Measurements from ENCODE around the gene RAP2A. TPM values are rescaled to one million over a fixed set of nuclear protein-coding genes. Genes with fewer than 3 reads are reported as not detected.

RAP2A gene
- total RNA-seq, 4 donors from 2014 or later = 32.4 to 45.7 (median 33.5) TPM

DNA sequence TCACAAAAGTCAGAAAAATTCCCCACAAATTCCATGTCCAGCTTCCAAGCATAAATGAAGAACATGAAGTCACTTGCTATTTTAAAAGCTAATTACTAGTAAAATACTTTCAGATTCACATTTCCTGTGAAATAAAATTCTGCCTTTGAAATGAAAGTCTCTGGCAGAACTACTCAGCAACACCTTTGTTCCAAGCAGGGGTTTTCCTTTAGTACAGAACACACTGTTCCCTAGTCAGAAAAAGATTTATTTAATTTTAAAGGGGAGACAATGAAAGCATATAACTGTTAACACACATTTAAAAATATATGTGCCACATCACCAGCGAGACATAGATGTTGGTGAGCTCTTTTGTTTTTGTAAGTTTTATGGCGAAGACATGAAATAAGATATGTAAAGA, 26.4 kb upstream of the RAP2A start:
- H3K27me3 ChIP-seq = no peaks in the 10 kb centered on the region
- no peaks in the 10 kb centered on the region for H3K36me3 ChIP-seq
- peak overlapping the region in 1 of 4 donors; percentile 20 for H3K27ac ChIP-seq
- H3K4me1 ChIP-seq = no peaks in the 10 kb centered on the region
- TF ChIP-seq POLR2A (IDR thresholded peaks at IDR 0.05) (no peak), EP300 (IDR thresholded peaks at IDR 0.05) (peak in 1 of 2 donors; percentile 74)
- DNase-seq (ENCODE audit: low spot score in 2 of 2) = no peak
- H3K4me3 ChIP-seq = no peak overlapping the region
- 86 to 90% methylated on average over 2 of the region's 2 CpGs for WGBS, 2 donors
- H3K9me3 ChIP-seq = no peaks in the 10 kb centered on the region

DNA sequence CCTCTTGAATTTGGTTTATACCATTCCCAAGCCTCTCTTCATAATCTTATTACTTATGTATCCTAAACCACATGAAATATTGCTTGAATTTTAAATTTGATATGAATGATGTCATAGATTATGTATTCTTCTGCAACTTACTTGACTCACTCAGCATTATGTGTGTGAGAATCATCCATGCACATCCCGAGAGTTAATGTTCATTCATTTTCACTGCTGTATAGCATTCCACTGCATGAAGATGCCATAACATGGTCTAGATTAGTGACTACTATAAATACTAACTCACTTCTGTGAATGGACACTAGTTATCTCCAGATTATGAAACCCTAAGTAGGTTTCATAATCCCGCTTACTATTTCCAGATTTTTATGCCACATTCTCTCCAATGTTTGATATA, 25.0 kb upstream of the RAP2A start:
- no peaks in the 10 kb centered on the region for H3K36me3 ChIP-seq
- H3K9me3 ChIP-seq = no peaks in the 10 kb centered on the region
- H3K4me3 ChIP-seq = no peak overlapping the region
- peaks cover 0 to 4% (median 0%) of the 10 kb centered on the region in 4 donors for H3K4me1 ChIP-seq
- TF ChIP-seq POLR2A (IDR thresholded peaks at IDR 0.05) = no peak
- no peak for TF ChIP-seq EP300 (IDR thresholded peaks at IDR 0.05)
- TF ChIP-seq, protein P1, sequence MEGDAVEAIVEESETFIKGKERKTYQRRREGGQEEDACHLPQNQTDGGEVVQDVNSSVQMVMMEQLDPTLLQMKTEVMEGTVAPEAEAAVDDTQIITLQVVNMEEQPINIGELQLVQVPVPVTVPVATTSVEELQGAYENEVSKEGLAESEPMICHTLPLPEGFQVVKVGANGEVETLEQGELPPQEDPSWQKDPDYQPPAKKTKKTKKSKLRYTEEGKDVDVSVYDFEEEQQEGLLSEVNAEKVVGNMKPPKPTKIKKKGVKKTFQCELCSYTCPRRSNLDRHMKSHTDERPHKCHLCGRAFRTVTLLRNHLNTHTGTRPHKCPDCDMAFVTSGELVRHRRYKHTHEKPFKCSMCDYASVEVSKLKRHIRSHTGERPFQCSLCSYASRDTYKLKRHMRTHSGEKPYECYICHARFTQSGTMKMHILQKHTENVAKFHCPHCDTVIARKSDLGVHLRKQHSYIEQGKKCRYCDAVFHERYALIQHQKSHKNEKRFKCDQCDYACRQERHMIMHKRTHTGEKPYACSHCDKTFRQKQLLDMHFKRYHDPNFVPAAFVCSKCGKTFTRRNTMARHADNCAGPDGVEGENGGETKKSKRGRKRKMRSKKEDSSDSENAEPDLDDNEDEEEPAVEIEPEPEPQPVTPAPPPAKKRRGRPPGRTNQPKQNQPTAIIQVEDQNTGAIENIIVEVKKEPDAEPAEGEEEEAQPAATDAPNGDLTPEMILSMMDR (IDR thresholded peaks at IDR 0.05) = no peak
- H3K27ac ChIP-seq = no peak overlapping the region
- DNase-seq (ENCODE audit: low spot score in 2 of 2) = no peak
- no peaks in the 10 kb centered on the region for H3K27me3 ChIP-seq
- 92 to 95% methylated on average over 2 of the region's 2 CpGs for WGBS, 2 donors

DNA sequence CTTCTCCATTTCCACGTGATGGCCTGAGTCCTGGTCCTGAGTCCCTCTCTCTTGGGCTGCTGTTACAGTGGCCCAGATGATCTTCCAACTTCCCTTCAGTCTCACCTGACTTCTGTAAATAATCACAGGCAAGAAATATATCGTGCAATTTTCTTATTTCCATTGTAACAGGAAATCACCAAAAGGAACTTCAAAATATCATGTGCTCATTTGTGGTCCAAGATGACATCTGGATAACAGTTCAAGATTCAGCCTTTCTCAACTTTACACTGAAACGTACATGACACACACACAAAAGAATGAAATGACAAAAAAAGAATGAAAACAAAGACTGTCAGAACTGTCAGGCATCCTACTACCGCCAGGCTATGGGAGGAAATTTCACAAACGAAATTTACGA, 22.0 kb upstream of the RAP2A start:
- TF ChIP-seq, protein P1 (IDR thresholded peaks at IDR 0.05) = no peak
- TF ChIP-seq EP300 (IDR thresholded peaks at IDR 0.05) = no peak
- WGBS, 2 donors = 81 to 83% methylated on average over 6 of the region's 6 CpGs
- H3K9me3 ChIP-seq = no peaks in the 10 kb centered on the region
- no peak overlapping the region for H3K27ac ChIP-seq
- H3K36me3 ChIP-seq = no peaks in the 10 kb centered on the region
- H3K4me1 ChIP-seq = peaks cover 0 to 9% (median 0%) of the 10 kb centered on the region in 4 donors
- H3K27me3 ChIP-seq = no peaks in the 10 kb centered on the region
- no peak for DNase-seq (ENCODE audit: low spot score in 2 of 2)
- no peak overlapping the region for H3K4me3 ChIP-seq

DNA sequence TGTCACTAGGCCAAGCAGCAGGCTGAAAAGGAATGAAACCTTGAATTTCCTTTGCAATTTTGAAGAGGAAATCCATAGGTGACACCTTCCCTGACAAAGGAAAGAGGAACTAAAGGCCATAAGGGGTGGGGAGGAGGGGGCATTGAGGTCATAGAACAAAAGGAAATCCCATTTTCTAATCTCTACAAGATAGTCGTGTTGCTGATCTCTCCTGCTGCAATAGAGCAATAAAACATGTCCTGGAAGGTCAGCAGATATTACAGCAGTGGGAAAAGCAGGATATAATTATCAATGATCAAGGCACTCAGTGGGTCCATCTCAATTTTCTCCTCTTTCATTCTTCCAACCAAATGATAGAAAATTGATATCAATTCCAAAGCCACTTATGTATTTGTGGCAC, 20.3 kb upstream of the RAP2A start:
- Histone ChIP-seq H3K27ac (peak overlapping the region in 2 of 4 donors; percentile 72 to 75), H3K27me3 (no peaks in the 10 kb centered on the region), H3K4me3 (no peak overlapping the region), H3K36me3 (no peaks in the 10 kb centered on the region), H3K4me1 (peaks cover 0 to 9% (median 0%) of the 10 kb centered on the region in 4 donors), H3K9me3 (no peaks in the 10 kb centered on the region)
- TF ChIP-seq POLR2A (IDR thresholded peaks at IDR 0.05) = no peak
- TF ChIP-seq, protein P1 (IDR thresholded peaks at IDR 0.05) = no peak
- TF ChIP-seq EP300 (IDR thresholded peaks at IDR 0.05) = no peak
- DNase-seq (ENCODE audit: low spot score in 2 of 2) = no peak
- WGBS, 2 donors = 37 to 44% methylated on average over 1 of the region's 1 CpG

DNA sequence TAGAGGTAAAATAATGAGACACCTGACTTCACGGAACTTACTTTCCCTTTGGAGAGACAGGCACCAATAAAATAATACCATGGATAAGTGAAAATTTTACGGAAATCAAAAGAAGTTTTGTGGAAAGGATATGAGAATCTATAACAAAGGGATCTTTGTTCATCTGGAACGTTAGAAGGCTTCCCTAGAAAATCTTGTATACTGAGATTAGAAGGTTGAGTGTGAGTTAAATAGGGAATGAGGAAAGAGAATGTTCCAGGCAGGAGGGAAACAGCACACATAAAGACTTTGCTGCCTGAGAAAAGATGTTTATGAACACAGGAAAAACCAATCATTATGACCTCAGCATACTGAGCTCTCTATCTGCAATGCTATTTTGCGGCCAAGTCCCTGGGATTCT, 19.6 kb upstream of the RAP2A start:
- H3K4me1 ChIP-seq = peaks cover 0 to 9% (median 0%) of the 10 kb centered on the region in 4 donors
- no peaks in the 10 kb centered on the region for H3K27me3 ChIP-seq
- H3K27ac ChIP-seq = peak overlapping the region in 3 of 4 donors; percentile 34 to 75 (median 72)
- H3K4me3 ChIP-seq = no peak overlapping the region
- no peak for DNase-seq (ENCODE audit: low spot score in 2 of 2)
- H3K36me3 ChIP-seq = no peaks in the 10 kb centered on the region
- TF ChIP-seq, protein P1 (IDR thresholded peaks at IDR 0.05) = no peak
- peak in 1 of 2 donors; percentile 39 for TF ChIP-seq EP300 (IDR thresholded peaks at IDR 0.05)
- no peak for TF ChIP-seq POLR2A (IDR thresholded peaks at IDR 0.05)
- H3K9me3 ChIP-seq = no peaks in the 10 kb centered on the region
- 25 to 29% methylated on average over 4 of the region's 4 CpGs for WGBS, 2 donors

DNA sequence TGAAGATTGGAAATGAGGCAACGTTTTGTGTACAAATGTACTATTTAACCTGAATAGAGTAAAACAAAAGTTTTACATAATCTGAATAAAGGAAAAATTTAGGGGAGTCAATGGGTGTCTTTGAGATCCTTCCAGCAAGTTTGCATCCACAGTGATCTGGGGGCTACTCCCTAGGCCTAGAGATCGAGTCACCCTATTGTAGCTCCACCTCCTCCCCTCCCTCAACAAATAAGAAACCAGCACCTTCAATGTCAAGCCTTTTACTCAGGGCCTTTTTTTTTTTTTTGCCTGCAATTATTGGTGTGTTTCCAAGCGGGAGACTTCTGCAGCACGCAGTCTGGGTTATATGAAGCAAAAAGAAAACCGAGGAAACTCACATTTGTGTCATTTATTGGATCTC, 16.3 kb upstream of the RAP2A start:
- 68 to 71% methylated on average over 5 of the region's 5 CpGs for WGBS, 2 donors

More for the DNA sequence above, 16.3 kb upstream of the RAP2A start:
- Histone ChIP-seq H3K27ac (no peak overlapping the region), H3K9me3 (no peaks in the 10 kb centered on the region), H3K4me1 (peaks cover 0 to 9% (median 0%) of the 10 kb centered on the region in 4 donors), H3K4me3 (no peak overlapping the region), H3K27me3 (no peaks in the 10 kb centered on the region), H3K36me3 (no peaks in the 10 kb centered on the region)
- DNase-seq (ENCODE audit: low spot score in 2 of 2) = no peak
- no peak for TF ChIP-seq EP300 (IDR thresholded peaks at IDR 0.05)
- no peak for TF ChIP-seq POLR2A (IDR thresholded peaks at IDR 0.05)
- TF ChIP-seq, protein P1 (IDR thresholded peaks at IDR 0.05) = no peak
